OCI-M2 (cell line): ENCODE data around the gene METTL5.
"Not testable (repeated sequence)": the region's sequence is repeated elsewhere in the genome, so short reads cannot be mapped to it uniquely, and the experiment has no call there.

Source experiments
- DNase-seq: peaks from one replicate; lab custom pipeline; 2025; ENCODE audit not compliant: unreplicated experiment; lab: John Stamatoyannopoulos, UW

Gene METTL5

GRCh38 chr2:169834401-169834800 is 9.7 kb upstream of the METTL5 start:
- no peak for DNase-seq

GRCh38 chr2:169828141-169828811 is 3.6 kb upstream of the METTL5 start:
- DNase-seq = no peak

- DNase-seq = no peak
Observed at GRCh38 chr2:169827272-169828140, 2.8 kb upstream of the METTL5 start, which contains the start of gene UBR3. UBR3 (plus strand) TSS chr2:169827454; CDS start chr2:169827508, 54 bp downstream.

DNA sequence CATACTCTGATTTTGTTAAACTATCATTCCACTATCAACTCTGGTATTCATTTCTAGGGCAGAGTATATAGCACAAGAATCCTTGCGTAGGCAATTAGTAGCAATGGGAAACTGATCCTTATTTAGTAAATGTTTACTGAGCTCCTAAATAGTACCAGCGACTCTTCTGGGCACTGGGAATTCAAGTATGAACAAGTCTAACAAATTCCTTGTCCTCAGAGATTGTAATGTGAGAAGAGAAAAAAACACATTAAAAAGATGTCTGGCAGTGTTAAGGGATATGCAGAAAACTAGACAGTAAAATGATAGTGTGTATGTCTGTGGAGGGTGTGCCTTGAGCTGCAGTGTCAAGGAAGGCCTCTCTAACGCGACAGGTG is 721 bp downstream of the METTL5 start:
- DNase-seq = no peak

- DNase-seq = peak; percentile 43
Observed at GRCh38 chr2:169822785-169823392, 1.8 kb downstream of the METTL5 start.

GRCh38 chr2:169822036-169822435 is 2.7 kb downstream of the METTL5 start:
- DNase-seq = no peak

DNA sequence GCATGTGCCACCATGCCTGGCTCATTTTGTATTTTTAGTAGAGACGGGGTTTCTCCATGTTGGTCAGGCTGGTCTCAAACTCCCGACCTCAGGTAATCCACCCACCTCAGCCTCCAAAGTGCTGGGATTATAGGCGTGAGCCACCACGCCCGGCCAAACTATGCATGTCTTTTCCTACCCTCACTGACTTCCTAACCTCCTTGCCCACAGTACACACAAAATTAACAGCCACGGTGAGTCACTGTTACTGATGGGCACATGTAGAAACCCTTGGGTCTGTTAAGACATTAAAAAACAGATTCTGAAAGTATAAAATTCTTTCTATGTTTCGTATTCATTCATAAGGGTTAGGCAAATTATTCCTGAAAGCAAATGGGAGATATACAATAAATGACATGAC is 4.6 kb downstream of the METTL5 start:
- not testable (repeated sequence) for DNase-seq

GRCh38 chr2:169819106-169819505 is 5.6 kb downstream of the METTL5 start:
- no peak for DNase-seq

- no peak for DNase-seq
Observed at GRCh38 chr2:169818241-169818640, 6.5 kb downstream of the METTL5 start.

GRCh38 chr2:169817369-169817768 is 7.3 kb downstream of the METTL5 start:
- not testable (repeated sequence) for DNase-seq

DNA sequence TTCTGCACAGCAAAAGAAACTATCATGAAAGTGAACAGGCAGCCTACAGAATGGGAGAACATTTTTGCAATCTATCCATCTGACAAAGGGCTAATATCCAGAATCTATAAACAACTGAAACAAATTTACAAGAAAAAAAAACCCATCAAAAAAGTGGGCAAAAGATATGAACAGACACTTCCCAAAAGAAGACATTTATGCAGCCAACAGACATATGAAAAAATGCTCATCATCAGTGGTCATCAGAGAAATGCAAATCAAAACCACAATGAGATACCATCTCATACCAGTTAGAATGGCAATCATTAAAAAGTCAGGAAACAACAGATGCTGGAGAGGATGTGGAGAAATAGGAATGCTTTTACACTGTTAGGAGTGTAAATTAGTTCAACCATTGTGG is 7.7 kb downstream of the METTL5 start:
- DNase-seq = not testable (repeated sequence)

GRCh38 chr2:169815849-169816248 is 8.9 kb downstream of the METTL5 start:
- DNase-seq = no peak

- no peak for DNase-seq
Observed at GRCh38 chr2:169808221-169808620, 16.5 kb downstream of the METTL5 start.

DNA sequence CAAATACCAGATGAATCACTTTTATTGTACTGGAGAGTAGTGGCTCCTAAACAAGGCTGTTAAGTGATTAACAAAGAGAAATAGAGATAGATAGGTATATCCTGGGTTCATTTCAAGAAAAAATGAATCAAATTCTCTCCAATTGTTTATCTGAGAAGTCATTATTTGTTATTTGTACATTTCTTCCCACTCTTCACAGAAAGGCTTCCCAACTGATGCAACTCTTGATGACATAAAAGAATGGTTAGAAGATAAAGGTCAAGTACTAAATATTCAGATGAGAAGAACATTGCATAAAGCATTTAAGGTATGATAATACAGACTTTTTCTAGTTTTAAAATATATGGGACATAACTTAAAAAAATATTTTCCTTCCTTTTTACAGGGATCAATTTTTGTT is 18.1 kb downstream of the METTL5 start:
- DNase-seq = no peak

- DNase-seq = no peak
Observed at GRCh38 chr2:169803480-169803879, 21.2 kb downstream of the METTL5 start.

- no peak for DNase-seq
Observed at GRCh38 chr2:169798718-169799592, 25.8 kb downstream of the METTL5 start, which contains the start of gene SSB. SSB (plus strand) TSS chr2:169798871; CDS start chr2:169800961, 2,090 bp downstream.

DNA sequence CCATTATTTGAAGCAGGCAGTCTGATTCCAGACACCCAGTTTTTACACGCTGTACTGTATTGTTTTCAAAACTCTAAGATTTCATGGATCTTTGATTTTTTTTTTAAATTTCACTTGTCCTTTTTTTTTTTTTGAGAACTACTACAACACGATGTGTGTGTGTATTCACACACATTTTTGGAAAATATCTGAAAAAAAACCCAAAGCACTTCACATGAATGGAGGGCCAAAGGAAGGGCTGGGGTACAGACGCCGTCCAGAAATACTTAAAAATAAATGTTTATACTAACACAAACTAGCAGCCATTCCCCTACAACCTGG is 26.3 kb downstream of the METTL5 start:
- DNase-seq = no peak

DNA sequence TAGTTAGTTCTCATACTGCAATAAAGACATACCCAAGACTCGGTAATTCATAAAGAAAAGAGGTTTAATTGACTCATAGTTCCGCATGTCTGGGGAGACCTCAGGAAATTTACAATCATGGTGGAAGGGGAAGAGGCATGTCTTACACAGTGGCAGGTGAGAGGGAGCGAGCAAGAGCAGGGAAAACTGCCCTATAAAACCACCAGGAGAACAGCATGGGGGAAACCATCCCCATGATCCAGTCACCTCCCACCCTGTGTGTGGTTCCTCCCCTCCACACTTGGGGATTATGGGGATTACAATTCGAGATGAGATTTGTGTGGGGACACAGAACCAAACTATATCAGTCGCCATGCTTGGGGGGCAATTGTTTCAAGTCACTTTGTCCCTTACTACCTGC is 27.1 kb downstream of the METTL5 start:
- DNase-seq = no peak

DNA sequence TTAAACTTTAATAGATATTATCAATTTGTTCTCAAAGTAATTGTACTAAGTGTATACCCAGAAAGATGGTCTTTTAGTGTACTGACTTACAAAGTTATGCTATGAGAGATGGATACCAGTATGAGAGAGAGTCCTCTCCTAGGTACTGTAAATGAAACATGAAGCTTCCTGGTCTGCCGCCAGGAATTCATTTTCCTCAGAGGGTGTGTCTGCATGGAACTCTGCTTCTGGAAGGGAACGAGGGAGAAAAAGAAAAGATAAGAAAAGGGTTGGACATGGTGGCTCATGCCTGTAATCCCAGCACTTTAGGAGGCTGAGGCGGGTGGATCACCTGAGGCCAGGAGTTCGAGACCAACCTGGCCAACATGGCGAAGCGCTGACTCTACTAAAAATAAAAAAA is 28.3 kb downstream of the METTL5 start:
- no peak for DNase-seq

DNA sequence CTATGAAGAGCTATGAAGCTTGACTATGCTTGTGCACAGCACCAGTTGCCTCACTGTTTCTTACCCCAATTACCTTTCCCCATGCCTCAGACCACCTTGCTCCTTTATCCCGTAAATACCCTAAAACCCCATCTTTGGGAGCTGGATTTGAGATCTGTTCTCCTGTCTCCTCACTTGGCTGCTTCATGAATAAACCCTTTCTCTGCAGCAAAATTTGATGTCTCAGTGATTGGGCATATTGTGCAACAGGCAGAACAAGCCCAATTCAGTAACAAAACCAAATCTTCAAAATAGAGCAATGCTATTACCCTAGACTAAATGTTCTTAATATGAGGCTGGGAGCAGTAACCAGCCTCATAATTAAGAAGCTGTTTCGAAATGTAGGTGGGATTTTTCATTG is 29.5 kb downstream of the METTL5 start:
- no peak for DNase-seq

DNA sequence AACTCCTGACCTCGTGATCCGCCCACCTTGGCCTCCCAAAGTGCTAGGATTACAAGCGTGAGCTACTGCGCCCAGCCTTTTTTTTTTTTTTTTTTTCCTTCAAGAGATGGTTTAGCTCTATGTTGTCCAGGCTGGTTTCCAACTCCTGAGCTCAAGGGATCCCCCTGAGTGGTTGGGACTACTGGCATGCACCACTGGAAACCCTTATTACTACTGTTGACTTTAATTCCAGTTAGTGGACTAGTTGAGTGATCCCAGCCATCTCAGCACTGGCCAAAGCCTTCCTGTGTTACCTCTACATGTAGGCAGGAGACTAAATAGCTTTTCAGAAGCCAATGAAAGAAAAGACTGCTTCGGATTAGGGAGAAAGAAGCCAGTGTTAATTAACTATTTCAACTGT is 34.1 kb downstream of the METTL5 start:
- no peak for DNase-seq
